CD4-positive, alpha-beta T cell treated with Interleukin-12 subunit alpha and Interleukin-12 subunit beta, for 1 hour (primary cell): ENCODE measurements around the gene SRRT.
A peak's percentile ranks its signal among the peaks of the same experiment; 100 is the strongest.
"Not testable (repeated sequence)": the region's sequence is repeated elsewhere in the genome, so short reads cannot be mapped to it uniquely, and the experiment has no call there.

Experiments
- DNase-seq: peaks from one replicate; pipeline ENCODE4 v3.0.0-alpha.2; 2020

The SRRT gene

DNA sequence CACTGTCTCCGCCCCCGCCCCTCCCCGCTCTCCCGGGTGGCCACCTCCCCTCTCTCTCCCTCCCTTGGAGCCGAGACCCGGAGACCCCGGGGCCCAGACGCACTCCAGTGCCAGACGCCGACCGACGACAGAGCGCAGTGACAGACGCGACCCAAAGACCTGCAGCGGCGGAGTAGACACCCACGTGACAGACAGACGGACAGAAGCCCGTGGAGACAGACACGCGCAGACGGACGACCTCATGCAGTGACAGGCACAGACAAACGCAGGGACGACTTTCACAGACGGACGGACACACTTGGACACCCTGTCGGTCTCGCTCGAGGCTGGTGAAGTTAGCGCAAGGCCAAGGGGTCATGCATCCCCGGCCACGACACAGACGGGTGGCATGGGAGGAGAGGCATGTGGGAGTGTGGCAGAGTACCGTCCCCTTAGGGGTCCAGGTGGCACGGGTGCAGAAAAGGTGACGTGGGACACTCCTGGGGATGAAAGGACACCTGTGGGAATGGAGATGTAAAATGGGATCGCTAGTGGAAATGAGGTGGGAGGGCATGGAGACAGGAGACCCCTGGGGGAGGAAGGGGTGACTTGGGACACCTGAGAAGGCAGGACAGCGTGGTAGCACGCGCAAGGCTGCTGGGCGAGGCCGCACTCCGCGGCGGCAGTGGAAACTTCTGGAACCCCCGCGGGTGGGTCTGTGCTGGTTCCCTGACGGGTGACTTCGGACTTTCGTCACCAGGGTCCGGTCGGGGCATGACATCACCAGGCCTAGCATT lies 21.2 kb downstream of the SRRT start:
- DNase-seq, result peak; percentile 55

DNA sequence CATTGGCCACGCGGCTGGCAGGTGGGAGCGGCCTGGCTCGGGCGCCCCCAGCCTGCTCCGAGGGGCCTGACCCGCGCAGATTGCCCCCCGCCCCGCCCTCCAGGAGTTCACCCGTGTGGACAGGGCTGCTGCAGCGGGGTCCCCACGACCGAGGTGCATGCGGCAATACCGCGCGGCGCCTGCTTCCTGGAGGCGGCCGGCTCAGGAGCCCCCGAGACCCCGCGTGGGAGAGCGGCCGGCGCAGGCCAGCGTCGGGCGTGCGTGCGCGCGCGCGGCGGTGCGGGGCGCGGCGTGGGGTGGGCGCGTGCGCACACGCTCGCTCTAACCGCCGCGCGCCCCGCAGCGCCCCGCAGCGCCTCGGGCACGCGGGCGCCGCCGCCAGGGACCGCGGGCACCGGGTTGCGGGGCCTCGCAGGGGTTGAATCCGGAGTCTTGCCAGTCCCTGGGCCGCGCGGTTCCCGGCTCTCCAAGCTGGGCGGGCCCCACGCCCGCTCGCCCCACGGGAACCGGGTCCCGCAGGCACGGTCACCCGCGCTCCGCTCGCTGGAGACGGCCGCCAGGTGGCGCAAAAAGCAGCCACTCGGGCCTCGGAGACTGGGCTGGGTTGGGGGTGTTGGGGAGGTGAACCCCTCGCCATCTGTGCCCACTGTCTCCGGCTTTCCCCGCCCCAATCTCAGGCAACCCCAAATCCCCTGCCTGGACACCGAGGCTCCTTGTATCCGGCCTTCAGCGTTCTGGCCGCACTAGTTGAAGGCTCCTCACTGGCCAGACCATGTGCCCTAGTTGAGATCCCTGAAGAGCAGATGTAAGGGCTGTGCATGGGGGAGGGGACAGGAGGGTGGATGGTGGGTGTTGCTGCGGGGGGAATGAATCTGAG lies 22.1 kb downstream of the SRRT start:
- peak; percentile 71 for DNase-seq

DNA sequence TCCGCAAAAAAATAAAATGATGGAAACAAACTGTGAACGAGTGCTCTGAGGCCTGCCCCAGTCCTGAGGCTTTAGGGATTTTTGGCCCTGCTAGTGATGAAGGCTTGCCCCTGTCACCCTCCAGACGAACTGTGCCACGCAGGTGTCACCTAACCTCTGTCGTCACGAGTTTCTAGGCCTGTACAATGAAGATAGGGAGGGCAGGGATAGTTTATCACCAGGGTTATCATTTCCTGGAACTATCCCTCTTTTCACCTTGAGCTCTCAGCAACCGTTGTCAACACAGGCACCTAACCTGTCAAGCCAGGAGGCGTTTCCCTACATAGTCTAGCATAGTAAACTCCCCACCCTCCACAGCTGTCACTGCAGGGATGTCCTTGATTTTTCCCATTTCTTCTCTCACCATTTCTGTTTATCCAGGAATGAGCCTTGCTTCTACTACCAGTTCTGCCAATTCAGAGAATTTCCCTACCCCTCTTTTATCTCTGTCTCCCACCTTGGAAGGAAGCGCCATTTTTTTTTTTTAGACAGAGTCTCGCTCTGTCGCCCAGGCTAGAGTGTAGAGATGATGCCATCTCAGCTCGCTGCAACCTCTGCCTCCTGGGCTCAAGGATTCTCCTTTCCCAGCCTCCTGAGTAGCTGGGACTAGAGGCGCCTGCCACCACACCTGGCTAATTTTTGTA lies 23.0 kb downstream of the SRRT start:
- no peak for DNase-seq

DNA sequence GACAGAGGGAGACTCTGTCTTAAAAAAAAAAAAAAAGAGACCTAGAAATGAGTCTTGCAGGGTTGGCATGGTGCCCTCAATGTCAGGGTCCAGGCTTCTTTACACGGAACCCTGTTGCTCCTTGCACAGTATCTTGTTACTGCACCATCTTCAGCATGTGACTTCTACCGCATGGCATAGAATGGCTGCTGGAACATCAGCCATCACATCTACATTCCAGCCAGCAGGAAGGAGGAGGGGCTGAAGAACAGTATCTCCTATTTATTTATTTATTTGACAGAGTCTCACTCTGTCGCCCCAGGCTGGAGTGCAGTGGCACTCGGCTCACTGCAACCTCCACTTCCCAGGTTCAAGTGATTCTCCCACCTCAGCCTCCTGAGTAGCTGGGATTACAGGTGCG lies 24.5 kb downstream of the SRRT start:
- no peak for DNase-seq

DNA sequence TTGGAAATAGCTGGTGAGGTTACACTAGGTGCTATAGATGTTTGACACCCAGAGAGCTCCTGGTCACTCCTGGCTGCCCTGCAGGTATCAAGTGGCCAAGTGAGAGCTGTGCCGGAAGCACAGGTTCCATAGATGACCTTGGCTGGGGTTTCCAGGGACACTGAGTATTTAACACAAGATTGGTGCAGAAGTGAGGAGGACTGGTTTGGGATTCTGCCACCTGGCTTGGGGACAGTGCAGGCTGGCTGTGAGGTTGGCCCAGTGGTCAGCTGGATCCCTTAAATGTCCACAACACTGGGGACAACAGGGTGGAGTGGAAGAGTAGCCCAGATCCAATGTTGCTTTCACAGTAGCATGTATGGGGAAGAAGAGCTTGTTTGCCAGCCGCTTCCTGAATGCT lies 26.1 kb downstream of the SRRT start:
- DNase-seq, result no peak

DNA sequence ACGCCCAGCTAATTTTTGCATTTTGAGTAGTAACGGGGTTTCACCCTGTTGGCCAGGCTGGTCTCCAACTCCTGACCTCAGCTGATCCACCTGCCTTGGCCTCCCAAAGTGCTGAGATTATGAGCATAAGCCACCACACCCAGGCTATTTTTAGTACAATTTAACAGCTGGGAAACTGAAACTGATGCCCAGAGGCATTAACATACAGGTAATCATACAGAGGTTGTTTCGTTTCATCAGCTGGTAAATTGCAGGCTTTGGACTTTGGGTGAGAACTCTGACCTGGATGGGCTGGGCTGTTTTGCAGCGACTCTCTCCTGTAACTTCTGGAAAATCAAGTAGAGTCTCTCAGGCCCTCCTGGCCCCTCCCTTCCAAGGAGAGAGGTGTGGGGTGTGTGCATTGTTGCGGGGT lies 27.0 kb downstream of the SRRT start:
- no peak for DNase-seq

DNA sequence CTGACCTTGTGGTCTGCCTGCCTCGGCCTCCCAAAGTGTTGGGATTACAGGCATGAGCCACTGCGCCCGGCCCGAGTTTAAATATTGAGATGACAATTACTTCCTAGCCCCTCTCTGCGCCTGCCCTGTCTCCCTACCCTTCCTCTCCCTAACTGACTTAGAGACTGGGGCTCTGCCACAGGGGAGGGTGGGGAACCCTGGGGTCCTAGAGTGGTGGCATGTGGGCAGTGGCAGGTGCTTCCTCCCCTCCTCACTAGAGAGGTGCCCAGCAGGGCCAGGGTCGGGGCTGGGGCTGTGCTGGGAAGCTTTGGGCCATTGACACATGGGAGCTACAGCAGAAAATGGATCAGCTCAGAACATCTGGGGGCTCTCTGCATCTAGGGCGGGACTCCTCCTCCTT lies 27.7 kb downstream of the SRRT start:
- no peak for DNase-seq

DNA sequence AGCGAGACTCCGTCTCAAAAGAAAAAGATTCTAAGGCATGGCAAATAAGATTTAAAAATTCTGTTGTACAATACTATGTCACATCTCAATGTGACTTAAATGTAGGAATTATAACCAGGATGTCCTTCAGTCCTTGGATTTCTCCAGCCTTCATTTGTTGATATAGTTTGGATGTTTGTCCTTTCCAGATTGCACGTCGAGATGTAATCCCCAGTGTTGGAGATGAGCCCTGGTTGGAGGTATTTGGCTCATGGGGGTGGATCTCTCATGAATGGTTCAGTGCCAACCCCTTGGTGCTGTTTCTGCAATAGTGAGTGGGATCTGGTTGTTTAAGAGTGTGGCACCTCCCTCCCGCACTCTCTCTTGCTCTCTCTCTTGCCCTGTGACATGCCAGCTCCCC lies 33.6 kb downstream of the SRRT start:
- no peak for DNase-seq

DNA sequence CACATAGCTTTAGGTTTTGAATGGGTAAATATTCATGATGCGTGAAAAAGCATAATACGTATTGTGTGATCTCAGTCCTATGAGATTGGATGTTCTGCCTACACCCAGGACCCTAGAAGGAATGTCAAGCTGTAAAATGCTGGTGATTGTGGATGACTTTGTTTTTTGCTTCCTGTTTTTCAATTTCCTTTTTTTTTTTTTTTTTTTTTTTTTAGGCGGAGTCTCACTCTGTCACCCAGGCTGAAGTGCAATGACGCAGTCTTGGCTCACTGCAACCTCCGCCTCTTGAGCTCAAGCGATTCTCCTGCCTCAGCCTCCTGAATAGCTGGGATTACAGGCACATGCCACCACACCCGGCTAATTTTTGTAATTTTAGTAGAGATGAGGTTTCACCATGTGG lies 35.5 kb downstream of the SRRT start:
- not testable (repeated sequence) for DNase-seq

DNA sequence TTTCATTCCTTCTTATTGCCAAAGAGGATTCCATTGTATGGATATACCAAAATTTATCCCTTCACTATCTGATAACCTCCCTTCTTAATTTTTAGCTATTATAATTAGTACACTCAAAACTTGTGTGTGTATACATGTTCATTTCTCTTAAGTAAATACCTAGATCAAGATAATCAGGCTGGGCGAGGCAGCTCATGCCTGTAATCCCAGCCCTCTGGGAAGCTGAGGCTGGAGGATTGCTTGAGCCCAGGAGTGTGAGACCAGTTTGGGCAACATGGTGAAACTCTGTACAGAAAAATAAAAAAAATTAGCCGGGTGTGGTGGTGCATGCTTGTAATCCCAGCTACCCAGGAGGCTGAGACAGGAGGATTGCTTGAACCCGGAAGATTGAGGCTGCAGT lies 36.6 kb downstream of the SRRT start:
- no peak for DNase-seq

DNA sequence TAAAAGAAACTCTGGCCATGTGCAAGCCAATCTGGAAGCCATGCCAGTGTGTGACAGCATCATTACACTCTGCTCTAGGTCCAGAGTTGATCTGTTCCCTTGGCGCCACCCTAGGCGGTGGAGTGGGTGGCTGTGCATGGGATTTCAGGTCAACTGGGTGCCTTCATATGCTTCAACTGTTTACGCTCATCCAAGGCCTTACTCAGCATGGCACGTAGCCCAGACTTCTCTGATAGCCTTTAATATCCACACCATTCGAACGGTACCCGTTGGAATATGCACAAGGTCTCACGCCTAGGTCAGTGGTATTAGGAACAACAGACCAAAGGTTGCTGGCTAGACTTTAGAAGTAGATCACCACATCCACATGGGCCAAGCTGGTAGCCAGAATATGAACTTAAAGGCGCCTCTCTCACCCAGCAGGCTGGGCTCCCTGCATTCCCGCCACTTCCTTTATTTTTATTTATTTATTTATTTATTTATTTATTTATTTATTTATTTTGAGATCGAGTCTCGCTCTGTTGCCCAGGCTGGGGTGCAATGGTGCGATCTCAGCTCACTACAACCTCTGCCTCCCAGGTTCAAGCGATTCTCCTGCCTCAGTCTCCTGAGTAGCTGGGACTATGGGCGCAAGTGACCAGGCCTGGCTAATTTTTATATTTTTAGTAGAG lies 39.4 kb downstream of the SRRT start:
- DNase-seq, result no peak

DNA sequence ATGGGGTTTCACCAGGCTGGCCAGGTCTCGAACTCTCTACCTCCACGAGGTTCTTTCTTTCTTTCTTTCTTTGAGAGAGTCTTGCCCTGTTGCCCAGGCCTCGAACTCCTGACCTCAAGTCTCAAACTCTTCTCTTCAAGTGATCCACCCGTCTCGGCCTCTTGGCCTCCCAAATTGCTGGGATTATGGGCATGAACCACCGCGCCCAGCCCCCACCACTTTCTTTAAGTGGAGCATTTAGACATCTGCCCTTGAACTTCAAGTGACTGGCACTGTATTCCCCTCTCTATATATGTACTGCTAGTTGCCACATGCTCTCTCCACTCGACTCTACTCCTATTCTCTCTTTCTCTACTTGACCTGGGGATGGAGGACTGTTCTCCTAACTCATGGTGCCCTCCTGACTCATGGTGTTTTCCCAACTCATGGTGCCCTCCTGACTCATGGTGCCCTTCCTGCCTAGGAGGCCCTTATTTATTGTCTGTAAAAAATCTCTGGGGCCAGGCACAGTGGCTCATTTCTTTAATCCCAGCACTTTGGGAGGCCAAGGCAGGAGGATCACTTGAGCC lies 40.1 kb downstream of the SRRT start:
- DNase-seq, result no peak

DNA sequence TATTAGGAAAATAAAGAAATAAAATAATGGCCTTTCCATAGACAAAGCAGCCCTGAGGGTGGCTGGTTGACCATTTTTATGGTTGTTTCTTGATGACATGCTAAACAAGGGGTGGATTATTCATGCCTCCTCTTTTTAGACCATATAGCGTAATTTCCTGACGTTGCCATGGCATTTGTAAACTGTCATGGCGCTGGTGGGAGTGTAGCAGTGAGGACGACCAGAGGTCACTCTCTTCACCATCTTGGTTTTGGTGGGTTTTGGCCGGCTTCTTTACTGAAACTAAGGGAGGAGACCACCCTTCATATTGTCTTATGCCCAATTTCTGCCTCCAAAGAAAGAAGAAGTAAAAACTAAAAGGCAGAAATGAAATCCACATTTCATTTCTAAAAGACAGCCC lies 44.4 kb downstream of the SRRT start:
- not testable (repeated sequence) for DNase-seq

DNA sequence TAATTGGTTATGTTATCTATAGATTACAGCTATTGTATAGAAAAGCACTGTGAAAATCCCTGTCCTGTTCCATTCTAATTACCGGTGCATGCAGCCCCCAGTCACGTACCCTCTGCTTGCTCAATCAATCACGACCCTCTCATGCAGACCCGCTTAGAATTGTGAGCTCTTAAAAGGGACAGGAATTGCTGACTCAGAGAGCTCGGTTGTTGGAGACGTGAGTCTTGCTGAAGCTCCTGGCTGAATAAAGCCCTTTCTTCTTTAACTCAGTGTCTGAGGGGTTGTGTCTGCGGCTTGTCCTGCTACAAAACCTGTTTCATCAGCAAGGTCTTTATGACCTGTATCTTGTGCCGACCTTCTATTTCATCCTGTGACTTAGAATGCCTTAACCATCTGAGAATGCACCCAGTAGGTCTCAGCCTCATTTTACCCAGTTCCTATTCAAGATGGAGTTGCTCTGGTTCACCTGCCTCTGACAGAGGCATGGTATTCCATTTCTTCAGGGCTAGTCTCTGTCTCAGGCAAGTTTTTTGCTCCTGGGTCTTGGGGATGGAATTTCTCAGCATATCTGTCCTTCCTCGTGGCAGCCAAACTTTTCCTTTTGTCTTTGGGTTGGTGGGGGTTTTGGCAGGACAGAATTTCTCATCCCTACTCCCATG lies 45.0 kb downstream of the SRRT start:
- not testable (repeated sequence) for DNase-seq

DNA sequence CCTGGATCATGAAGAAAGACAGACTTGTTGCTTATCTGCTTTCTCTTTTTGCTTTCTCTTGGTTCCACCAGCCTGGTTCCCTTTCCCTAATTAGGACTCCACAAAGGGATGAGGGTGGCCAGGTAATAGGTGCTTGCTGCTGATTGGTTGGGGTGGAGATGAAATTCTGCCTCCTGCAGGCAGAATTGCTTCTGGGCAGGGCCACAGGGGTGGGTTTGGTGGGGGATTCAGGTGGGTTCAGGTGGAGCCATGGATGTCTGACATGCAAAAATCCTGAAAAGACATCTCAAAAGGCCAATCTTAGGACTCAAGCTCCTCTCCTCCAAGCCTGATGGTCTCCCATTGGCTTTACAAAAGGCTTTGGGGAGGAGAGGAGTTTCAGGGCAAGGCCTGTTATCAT lies 46.1 kb downstream of the SRRT start:
- DNase-seq, result no peak

DNA sequence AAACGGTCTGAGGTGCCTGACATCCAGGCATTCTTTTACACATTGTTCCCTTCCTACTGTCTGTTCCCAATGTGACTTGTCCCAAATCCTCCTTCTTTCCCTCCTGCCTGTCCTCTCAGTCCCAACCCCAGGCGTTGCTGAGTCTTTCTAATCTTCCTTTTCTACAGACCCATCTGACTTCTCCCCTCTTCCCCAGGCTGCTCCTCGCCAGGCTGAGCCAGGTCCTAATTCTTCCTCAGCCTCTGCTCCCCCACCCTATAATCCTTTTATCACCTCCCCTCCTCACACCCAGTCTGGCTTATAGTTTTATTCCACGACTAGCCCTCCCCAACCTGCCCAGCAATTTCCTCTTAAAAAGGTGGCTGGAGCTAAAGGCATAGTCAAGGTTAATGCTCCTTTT lies 48.7 kb downstream of the SRRT start:
- DNase-seq, result not testable (repeated sequence)

DNA sequence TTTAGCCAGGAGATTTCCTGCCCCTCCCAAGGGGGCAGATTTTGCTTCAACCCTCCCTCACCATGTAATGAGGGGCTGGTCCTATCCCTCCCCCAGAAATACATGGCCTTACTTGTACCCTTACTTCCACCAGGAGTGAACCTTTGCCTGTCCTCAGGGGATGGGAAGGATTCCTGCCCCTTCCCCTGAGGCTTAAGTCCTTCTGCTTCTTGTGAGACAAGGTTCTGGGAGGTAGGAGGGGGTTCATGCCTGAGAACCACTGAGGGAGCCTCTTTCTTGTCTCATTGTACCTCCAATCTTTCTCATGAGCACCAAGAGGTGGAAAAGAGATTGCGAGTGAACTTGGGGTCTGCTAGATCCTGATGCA lies 54.9 kb downstream of the SRRT start:
- no peak for DNase-seq

DNA sequence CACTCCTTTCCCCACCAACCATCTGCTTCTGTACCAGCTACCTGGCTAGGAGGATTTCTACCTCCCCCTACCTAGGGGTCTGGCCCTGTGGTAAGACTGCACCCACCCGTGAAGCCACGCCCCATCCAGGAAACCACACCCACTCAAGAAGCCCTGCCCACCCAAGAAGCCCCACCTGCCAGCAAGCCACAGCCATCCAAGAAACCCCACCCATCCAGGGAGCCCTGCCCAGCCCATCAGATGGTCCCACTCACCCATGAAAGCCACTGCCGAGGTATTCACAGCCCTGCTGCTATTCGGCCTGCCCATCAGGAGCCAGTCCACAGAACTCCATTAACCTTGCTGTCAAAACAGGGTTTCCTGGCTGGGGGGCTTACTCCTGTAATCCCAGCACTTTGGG lies 58.8 kb downstream of the SRRT start:
- no peak for DNase-seq

DNA sequence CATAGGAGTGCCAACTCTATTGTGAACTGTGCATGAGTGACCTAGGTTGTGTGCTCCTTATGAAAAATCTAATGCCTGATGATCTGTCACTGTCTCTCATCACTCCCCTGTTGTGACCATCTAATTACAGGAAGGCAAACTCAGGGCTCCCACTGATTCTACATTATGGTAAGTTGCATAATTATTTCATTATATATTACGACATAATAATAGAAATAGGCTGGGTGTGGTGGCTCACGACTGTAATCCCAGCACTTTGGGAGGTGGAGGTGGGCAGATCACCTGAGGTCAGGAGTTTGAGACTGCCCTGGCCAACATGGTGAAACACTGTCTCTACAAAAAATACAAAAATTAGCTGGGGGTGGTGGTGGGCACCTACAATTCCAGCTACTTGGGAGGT lies 60.5 kb downstream of the SRRT start:
- DNase-seq, result not testable (repeated sequence)

DNA sequence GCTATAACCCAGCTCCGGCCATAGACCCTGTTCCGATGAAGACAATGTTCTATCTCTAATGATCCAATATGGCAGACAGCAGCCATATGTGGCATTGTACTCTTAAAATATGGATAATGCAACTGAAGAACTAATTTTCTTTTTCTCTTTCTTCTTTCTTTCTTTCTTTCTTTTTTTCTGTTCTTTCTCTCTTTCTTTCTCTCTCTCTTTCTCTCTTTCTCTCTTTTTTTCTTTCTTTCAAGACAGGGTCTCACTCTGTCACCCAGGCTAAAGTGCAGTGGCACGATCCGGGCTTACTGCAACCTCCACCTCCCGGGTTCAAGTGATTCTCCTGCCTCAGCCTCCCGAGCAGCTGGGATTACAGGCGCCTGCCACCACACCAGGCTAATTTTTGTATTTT lies 61.3 kb downstream of the SRRT start:
- not testable (repeated sequence) for DNase-seq
